IMR-90 (cell line): ENCODE data around the gene ST7. TPM values are rescaled to one million over a fixed set of nuclear protein-coding genes. Genes with fewer than 3 reads are reported as not detected.

ENCODE experiments used
- ATAC-seq: fragments of 200-7000 bp; cut with Tn5 transposase; 2 replicates; pipeline ENCODE4 v1.9.1; 2020; ENCODE audit warnings: low read depth, mild to moderate bottlenecking, moderate library complexity
- BruUV-seq: library from RNA; stranded (reverse); fragments of 400-500 nt; replicated peaks from 2 replicates; lab custom pipeline; 2021; lab: Mats Ljungman, UMichigan
- CTCF ChIA-PET: fragments of 300-600 bp; formaldehyde crosslinking; extraction: SDS; loops from one replicate; lab custom pipeline; 2021; ENCODE audit warnings: antibody characterized with exemption; lab: Yijun Ruan, JAX
- POLR2A ChIA-PET: fragments of 300-600 bp; sonication (Branson Sonifier 250); formaldehyde crosslinking; loops from one replicate; lab custom pipeline; 2022; ENCODE audit warnings: antibody characterized with exemption; ENCODE audit not compliant: unreplicated experiment; lab: Charles Lee
- DNase-seq: peaks from one replicate; pipeline ENCODE4 v3.0.0; 2013
- H2AFZ ChIP-seq: replicated peaks from 2 replicates; pipeline ENCODE3; 2013; ENCODE audit warnings: low read length, mild to moderate bottlenecking; ENCODE audit not compliant: poor library complexity
- H2AK5ac ChIP-seq: 2 replicates; pipeline ENCODE4 v1.6.1; 2013; ENCODE audit warnings: low read depth, low read length, inconsistent platforms
- H2AK9ac ChIP-seq: replicated peaks from 2 replicates; pipeline ENCODE3; 2013; ENCODE audit warnings: mild to moderate bottlenecking, low read depth, low read length, moderate library complexity; ENCODE audit not compliant: poor library complexity
- H2BK120ac ChIP-seq: 2 replicates; pipeline ENCODE4 v1.6.1; 2013; ENCODE audit warnings: low read depth, low read length, inconsistent platforms
- H2BK15ac ChIP-seq: 3 replicates; pipeline ENCODE4 v1.6.1; 2013; ENCODE audit warnings: low read depth, low read length, inconsistent platforms
- H2BK20ac ChIP-seq: 2 replicates; pipeline ENCODE4 v1.6.1; 2013; ENCODE audit warnings: low read depth, mild to moderate bottlenecking, inconsistent platforms, low read length, moderate library complexity
- H2BK5ac ChIP-seq: 2 replicates; pipeline ENCODE4 v1.6.1; 2013; ENCODE audit warnings: mild to moderate bottlenecking, low read depth, low read length, inconsistent platforms; ENCODE audit not compliant: poor library complexity, severe bottlenecking
- H3K14ac ChIP-seq: replicated peaks from 2 replicates; pipeline ENCODE4 v1.6.1; 2013; ENCODE audit warnings: low read depth, low read length, inconsistent platforms
- H3K18ac ChIP-seq: 2 replicates; pipeline ENCODE4 v1.6.1; 2013; ENCODE audit warnings: low read depth, low read length, control low read depth
- H3K23ac ChIP-seq: 2 replicates; pipeline ENCODE4 v1.6.1; 2013; ENCODE audit warnings: low read depth, low read length, inconsistent platforms
- H3K27ac ChIP-seq: 2 replicates; pipeline ENCODE4 v1.5.1; 2013; ENCODE audit warnings: mild to moderate bottlenecking, control low read depth, low read length; ENCODE audit not compliant: insufficient read depth
- H3K27me3 ChIP-seq: 2 replicates; pipeline ENCODE4 v1.6.1; 2013; ENCODE audit warnings: low read length; ENCODE audit not compliant: control insufficient read depth, insufficient read depth
- H3K36me3 ChIP-seq: 2 replicates; pipeline ENCODE4 v1.6.1; 2013; ENCODE audit warnings: low read length, mixed read lengths; ENCODE audit not compliant: control insufficient read depth, insufficient read depth
- H3K4ac ChIP-seq: 2 replicates; pipeline ENCODE4 v1.6.1; 2013; ENCODE audit warnings: low read depth, low read length, inconsistent platforms
- H3K4me1 ChIP-seq: 2 replicates; pipeline ENCODE4 v1.6.1; 2013; ENCODE audit warnings: low read length, mixed read lengths; ENCODE audit not compliant: control insufficient read depth, insufficient read depth
- H3K4me2 ChIP-seq: 2 replicates; pipeline ENCODE4 v1.6.1; 2013; ENCODE audit warnings: low read depth, mild to moderate bottlenecking, control low read depth, low read length, moderate library complexity
- H3K4me3 ChIP-seq: 2 replicates; pipeline ENCODE4 v1.5.1; 2013; ENCODE audit warnings: low read depth, mild to moderate bottlenecking, control low read depth, low read length, moderate library complexity; ENCODE audit not compliant: insufficient read depth
- H3K56ac ChIP-seq: 2 replicates; pipeline ENCODE4 v1.6.1; 2013; ENCODE audit warnings: low read length, inconsistent platforms; ENCODE audit not compliant: insufficient read depth; ENCODE audit errors: extremely low read depth
- H3K79me1 ChIP-seq, 2 experiments: 2 replicates each; pipeline ENCODE4 v1.6.1; 2013; ENCODE audit warnings: low read length in 2 of 2, inconsistent platforms in 1 of 2, low read depth in 1 of 2
- H3K9ac ChIP-seq: 2 replicates; pipeline ENCODE4 v1.6.1; 2013; ENCODE audit warnings: low read depth, low read length, control low read depth
- H3K9me1 ChIP-seq: 2 replicates; pipeline ENCODE4 v1.6.1; 2013; ENCODE audit warnings: low read length, inconsistent platforms; ENCODE audit not compliant: insufficient read depth
- H3K9me3 ChIP-seq: 2 replicates; pipeline ENCODE4 v1.6.1; 2013; ENCODE audit warnings: low read length; ENCODE audit not compliant: control insufficient read depth, insufficient read depth
- H4K20me1 ChIP-seq: 2 replicates; pipeline ENCODE4 v1.6.1; 2013; ENCODE audit warnings: low read length, inconsistent platforms; ENCODE audit not compliant: insufficient read depth
- H4K5ac ChIP-seq: 2 replicates; pipeline ENCODE4 v1.6.1; 2013; ENCODE audit warnings: mild to moderate bottlenecking, low read depth, low read length, control low read depth
- H4K8ac ChIP-seq, 2 experiments: 2 replicates each; pipeline ENCODE4 v1.6.1; 2013; ENCODE audit warnings: low read depth in 2 of 2, low read length in 2 of 2, control low read depth in 1 of 2, inconsistent platforms in 1 of 2
- H4K91ac ChIP-seq: 2 replicates; pipeline ENCODE4 v1.6.1; 2013; ENCODE audit warnings: low read depth, low read length, inconsistent platforms; ENCODE audit not compliant: insufficient read depth
- CEBPB ChIP-seq: IDR thresholded peaks from 2 replicates; pipeline ENCODE4 v1.6.1; 2012; ENCODE audit warnings: low read depth, low read length, improper control_type of control experiment
- MAZ ChIP-seq: IDR thresholded peaks from 2 replicates; pipeline ENCODE4 v1.6.1; 2012; ENCODE audit warnings: low read depth, mild to moderate bottlenecking, low read length, improper control_type of control experiment, moderate library complexity, borderline replicate concordance
- MXI1 ChIP-seq: IDR thresholded peaks from 2 replicates; pipeline ENCODE4 v1.6.1; 2012; ENCODE audit warnings: low read depth, mild to moderate bottlenecking, low read length, moderate library complexity, borderline replicate concordance
- RFX5 ChIP-seq: IDR thresholded peaks from 2 replicates; pipeline ENCODE4 v1.8.0; 2012; ENCODE audit warnings: low read depth, mild to moderate bottlenecking, low read length, moderate library complexity
- WGBS, 2 experiments: methylation state at CpG; one replicate each; pipeline versions ENCODE4 v1.1.5 to v1.1.7; 2013; ENCODE audit warnings: missing lambda C conversion rate in 2 of 2; ENCODE audit not compliant: insufficient read length in 1 of 2; ENCODE audit errors: extremely low coverage in 2 of 2; 5-methylcytosine and 5-hydroxymethylcytosine counted together
- dilution Hi-C: fragments of 300-500 bp; cut with HindIII; formaldehyde crosslinking; loops from one replicate; pipeline ENCODE4 v1.14.3; 2018; ENCODE audit warnings: low sequenced_read_pairs; ENCODE audit not compliant: unreplicated experiment
- in situ Hi-C: fragments of 300-500 bp; cut with MboI; formaldehyde crosslinking; loops from 3 replicates; pipeline ENCODE4 v1.14.3; 2019; ENCODE audit warnings: low sequenced_read_pairs, inconsistent platforms, mixed read lengths
- intact Hi-C: fragments of 100-400 bp; cut with micrococcal nuclease; formaldehyde crosslinking; loops from 2 replicates; pipeline ENCODE4 v1.10.0; 2022
- polyA plus RNA-seq, 3 experiments: library from polyadenylated mRNA; depleted of rRNA; stranded (reverse); fragments of >200 nt; gene quantifications; 2 replicates each; pipeline ENCODE4 v1.2.3, GENCODE V29; 2012; ENCODE audit warnings: low replicate concordance in 1 of 3
- total RNA-seq: library from RNA; depleted of rRNA; stranded (reverse); fragments of >200 nt; gene quantifications from 2 replicates; pipeline ENCODE4 v1.2.3, GENCODE V29; 2012

Gene ST7
- total and polyA plus RNA-seq, 2 of the 4 experiments (the other 2 are of a cell fraction) = 18.6 to 26.0 TPM

DNA sequence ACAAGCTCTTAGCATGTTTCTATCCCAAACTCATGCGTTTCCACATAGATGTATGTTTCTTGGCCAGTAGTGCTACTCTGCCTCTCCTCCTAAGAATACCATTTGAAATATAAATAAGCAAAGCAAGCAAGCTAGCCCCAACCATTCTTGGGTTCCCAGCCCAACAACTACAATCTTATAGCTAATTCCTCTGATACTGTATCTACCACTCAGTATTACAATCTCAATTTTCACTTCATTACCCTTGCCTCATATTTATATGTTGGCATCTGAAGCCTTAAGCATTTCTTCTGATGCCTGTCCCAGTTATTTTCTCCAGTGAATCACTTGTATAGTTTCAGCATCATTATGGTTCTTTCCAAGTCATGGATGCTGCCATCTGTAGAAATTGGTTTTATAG is 181.1 kb downstream of the ST7 start:
- H4K20me1 ChIP-seq = no peaks in the 10 kb centered on the region
- no peak overlapping the region for H3K56ac ChIP-seq
- H3K4me2 ChIP-seq = peak overlapping the region; percentile 93; the same call in 1 of the 2 replicates
- no peak overlapping the region for H3K23ac ChIP-seq
- no peak overlapping the region for H3K27ac ChIP-seq
- in situ Hi-C loops = no loop called here
- H3K79me1 ChIP-seq = peaks cover 7 to 9% of the 10 kb centered on the region in 2 experiments; a peak in 2 of 4 replicates
- ATAC-seq (peak; percentile 9; the same call in 1 of the 2 replicates), DNase-seq (no peak)
- ChIA-PET CTCF (interaction anchor here (0.5 to 1.0 kb wide), 2 partner anchors 12 to 37 kb away, joined by 3 read pairs; no protein-coding TSS in a partner anchor), POLR2A (no interaction called here)
- H2BK5ac ChIP-seq = no peak overlapping the region
- peak overlapping the region; percentile 25; the same call in 1 of the 2 replicates for H2AK5ac ChIP-seq
- H3K18ac ChIP-seq = peak overlapping the region; percentile 79; the same call in 1 of the 2 replicates
- WGBS, 2 experiments = no CpG with 5 or more reads among the region's 1 CpG
- H4K8ac ChIP-seq = peak overlapping the region in 1 of 2 experiments; percentile 23; a peak in 2 of 4 replicates
- H2BK20ac ChIP-seq = peak overlapping the region; percentile 1; the same call in 1 of the 2 replicates
- peak overlapping the region; percentile 16; the same call in 1 of the 2 replicates for H4K91ac ChIP-seq
- intact Hi-C loops = no loop called here
- H2AFZ ChIP-seq = no peak overlapping the region
- 0 out of 2 replicates have a peak, but pooled peaks cover 7% of the 10 kb centered on the region for H3K9me1 ChIP-seq
- dilution Hi-C loops = no loop called here
- TF ChIP-seq MAZ = no peak
- TF ChIP-seq CEBPB = no peak
- TF ChIP-seq RFX5 = no peak
- TF ChIP-seq MXI1 = no peak
- no peak overlapping the region for H3K9ac ChIP-seq
- H3K36me3 ChIP-seq = peaks cover 7% of the 10 kb centered on the region
- no peak overlapping the region for H3K4me3 ChIP-seq
- peak overlapping the region; percentile 61; the same call in 1 of the 2 replicates for H4K5ac ChIP-seq
- BruUV-seq = no TSS peak
- H3K14ac ChIP-seq = peak overlapping the region; percentile 4; the same call in 1 of the 2 replicates
- H3K4me1 ChIP-seq = peaks cover 11% of the 10 kb centered on the region
- no peak overlapping the region; the same call in 1 of the 2 replicates for H3K4ac ChIP-seq
- H2AK9ac ChIP-seq = no peak overlapping the region
- no peaks in the 10 kb centered on the region for H3K9me3 ChIP-seq
- H3K27me3 ChIP-seq = no peaks in the 10 kb centered on the region
- peak overlapping the region; percentile 38; the same call in 1 of the 3 replicates for H2BK15ac ChIP-seq
- H2BK120ac ChIP-seq = 0 out of 2 replicates have a peak overlapping the region, but pooled peaks have one; percentile 0
